MCF 10A (cell line): ENCODE measurements around the gene FAM193B. TPM values are rescaled to one million over a fixed set of nuclear protein-coding genes. Genes with fewer than 3 reads are reported as not detected.

Experiments used
- BruUV-seq: library from RNA; stranded (reverse); fragments of 400-500 nt; replicated peaks from 2 replicates; lab custom pipeline; 2021; lab: Mats Ljungman, UMichigan
- CTCF ChIA-PET: fragments of 300-600 bp; sonication (Branson Sonifier 250); formaldehyde crosslinking; extraction: SDS; loops from one replicate; lab custom pipeline; 2021; ENCODE audit warnings: antibody characterized with exemption, inconsistent platforms; lab: Yijun Ruan, JAX
- POLR2A ChIA-PET: fragments of 300-600, 350-650 bp; sonication (Branson Sonifier 250); formaldehyde crosslinking; extraction: SDS; loops from one replicate; lab custom pipeline; 2020; ENCODE audit warnings: antibody characterized with exemption, inconsistent platforms; lab: Yijun Ruan, JAX
- DNase-seq: peaks from one replicate; pipeline ENCODE4 v3.0.0-alpha.2; 2018; ENCODE audit not compliant: unreplicated experiment
- H3K27ac Mint-ChIP-seq: one replicate; pipeline ENCODE4 v1.8.0; 2022; ENCODE audit warnings: mild to moderate bottlenecking, low read depth, mixed read lengths; ENCODE audit not compliant: unreplicated experiment
- H3K27me3 Mint-ChIP-seq: one replicate; pipeline ENCODE4 v1.8.0; 2022; ENCODE audit warnings: mixed read lengths; ENCODE audit not compliant: insufficient read depth, unreplicated experiment
- H3K36me3 Mint-ChIP-seq: one replicate; pipeline ENCODE4 v1.8.0; 2022; ENCODE audit warnings: mild to moderate bottlenecking, moderate library complexity, mixed read lengths; ENCODE audit not compliant: insufficient read depth, unreplicated experiment
- H3K4me1 Mint-ChIP-seq: one replicate; pipeline ENCODE4 v1.8.0; 2022; ENCODE audit warnings: mixed read lengths; ENCODE audit not compliant: insufficient read depth, unreplicated experiment
- H3K4me3 Mint-ChIP-seq: one replicate; pipeline ENCODE4 v1.8.0; 2022; ENCODE audit warnings: mild to moderate bottlenecking, moderate library complexity, mixed read lengths; ENCODE audit not compliant: unreplicated experiment
- H3K9me3 Mint-ChIP-seq: one replicate; pipeline ENCODE4 v1.8.0; 2022; ENCODE audit warnings: mixed read lengths; ENCODE audit not compliant: unreplicated experiment
- CTCF ChIP-seq: fragments of 200-600 bp; IDR thresholded peaks from one replicate; pipeline ENCODE4 v1.8.0; 2022; ENCODE audit warnings: antibody characterized with exemption, mild to moderate bottlenecking; ENCODE audit not compliant: unreplicated experiment
- intact Hi-C: fragments of 100-400 bp; cut with micrococcal nuclease; formaldehyde crosslinking; loops from 2 replicates; pipeline ENCODE4 v1.14.1; 2022
- total RNA-seq: library from RNA; stranded (reverse); gene quantifications from 2 replicates; pipeline ENCODE4 v1.2.3, GENCODE V29; 2022

FAM193B gene
- total RNA-seq, 1 experiment from 2014 or later, result 80.4 TPM

- BruUV-seq, result no TSS peak
- intact Hi-C loops, result loop anchor here (1.0 to 2.0 kb wide), 2 partner anchors 8 to 37 kb away; partner anchors contain the start of gene DDX41
- Mint-ChIP-seq H3K36me3 (peaks cover 39% of the 10 kb centered on the region), H3K4me3 (peak overlapping the region; percentile 84), H3K4me1 (peaks cover 25% of the 10 kb centered on the region), H3K27me3 (no peaks in the 10 kb centered on the region), H3K27ac (peak overlapping the region; percentile 63), H3K9me3 (no peaks in the 10 kb centered on the region)
- no peak for TF ChIP-seq CTCF
- CTCF ChIA-PET, result no interaction called here
- POLR2A ChIA-PET, result interaction anchor here (0.9 to 2.3 kb wide), 8 partner anchors 9 to 48 kb away, joined by 3 to 16 read pairs (median 8); partner anchors contain the start of genes B4GALT7, DDX41 and TMED9
- peak; percentile 43 for DNase-seq
Measured at GRCh38 chr5:177553671-177554429, 513 bp downstream of the FAM193B start.

GRCh38 chr5:177552839-177553455, 1.4 kb downstream of the FAM193B start:
- Mint-ChIP-seq H3K4me3 (peak overlapping the region; percentile 84), H3K27me3 (no peaks in the 10 kb centered on the region), H3K9me3 (no peaks in the 10 kb centered on the region), H3K27ac (peak overlapping the region; percentile 4), H3K36me3 (peaks cover 39% of the 10 kb centered on the region), H3K4me1 (peaks cover 34% of the 10 kb centered on the region)
- CTCF ChIA-PET, result interaction anchor here (0.6 to 1.4 kb wide), 3 partner anchors 8 to 52 kb away, joined by 3 to 5 read pairs (median 3); no protein-coding TSS in a partner anchor
- POLR2A ChIA-PET, result interaction anchor here (1.1 to 2.3 kb wide), 7 partner anchors 8 to 49 kb away, joined by 4 to 16 read pairs (median 8); partner anchors contain the start of genes B4GALT7, DDX41 and TMED9
- no TSS peak for BruUV-seq
- intact Hi-C loops, result no loop called here
- DNase-seq, result no peak
- TF ChIP-seq CTCF, result no peak

- peaks cover 49% of the 10 kb centered on the region for H3K36me3 Mint-ChIP-seq
- TF ChIP-seq CTCF, result no peak
- peak overlapping the region; percentile 27 for H3K27ac Mint-ChIP-seq
- peaks cover 57% of the 10 kb centered on the region for H3K4me1 Mint-ChIP-seq
- DNase-seq, result no peak
- POLR2A ChIA-PET, result no interaction called here
- BruUV-seq, result no TSS peak
- no peaks in the 10 kb centered on the region for H3K9me3 Mint-ChIP-seq
- CTCF ChIA-PET, result interaction anchor here (0.6 to 1.2 kb wide), 2 partner anchors 27 to 1017 kb away, joined by 3 read pairs; no protein-coding TSS in a partner anchor
- intact Hi-C loops, result no loop called here
- H3K4me3 Mint-ChIP-seq, result no peak overlapping the region
- no peaks in the 10 kb centered on the region for H3K27me3 Mint-ChIP-seq
Measured at GRCh38 chr5:177550122-177550521, 4.2 kb downstream of the FAM193B start.

GRCh38 chr5:177548495-177548894, 5.9 kb downstream of the FAM193B start:
- peak overlapping the region; percentile 49 for H3K27ac Mint-ChIP-seq
- no peak overlapping the region for H3K4me3 Mint-ChIP-seq
- intact Hi-C loops, result loop anchor here (5.0 kb wide), 1 partner anchor 44 kb away; the partner anchor contains the start of gene TMED9
- no peak for TF ChIP-seq CTCF
- H3K36me3 Mint-ChIP-seq, result peaks cover 54% of the 10 kb centered on the region
- H3K9me3 Mint-ChIP-seq, result no peaks in the 10 kb centered on the region
- peaks cover 60% of the 10 kb centered on the region for H3K4me1 Mint-ChIP-seq
- CTCF ChIA-PET, result interaction anchor here (0.6 to 1.7 kb wide), 5 partner anchors 10 to 582 kb away, joined by 3 to 4 read pairs (median 3); partner anchors contain the start of genes PDLIM7 and RMND5B
- H3K27me3 Mint-ChIP-seq, result no peaks in the 10 kb centered on the region
- POLR2A ChIA-PET, result interaction anchor here (0.7 to 1.6 kb wide), 7 partner anchors 12 to 543 kb away, joined by 3 to 6 read pairs (median 4); partner anchors contain the start of gene DDX41
- DNase-seq, result no peak
- no TSS peak for BruUV-seq
